Ovary (tissue), 9 donors: ENCODE measurements around the gene MRPL51. TPM values are rescaled to one million over a fixed set of nuclear protein-coding genes. Genes with fewer than 3 reads are reported as not detected.
A peak's percentile ranks its signal among the peaks of the same experiment; 100 is the strongest.

ENCODE experiments used
- DNase-seq, 5 donors: peaks; one replicate each; pipeline ENCODE4 v3.0.0-alpha.2; 2019 to 2020
- H3K27ac ChIP-seq, 2 donors: fragments of 200-600 bp; one replicate each; pipeline versions ENCODE4 v1.5.1 to v1.8.0; 2019 to 2022
- H3K27me3 ChIP-seq: fragments of 200-600 bp; one replicate; pipeline ENCODE4 v1.8.0; 2022
- H3K36me3 ChIP-seq: fragments of 200-600 bp; sonication (generic); one replicate; pipeline ENCODE4 v1.5.1; 2019
- H3K4me1 ChIP-seq: one replicate; pipeline ENCODE4 v1.8.1; 2013; ENCODE audit warnings: mild to moderate bottlenecking, moderate library complexity; ENCODE audit not compliant: insufficient read depth
- H3K4me3 ChIP-seq: fragments of 200-600 bp; sonication (generic); one replicate; pipeline ENCODE4 v1.5.1; 2017
- H3K9me3 ChIP-seq, 2 donors: fragments of 200-600 bp in 1 of 2; sonication (generic) in 1 of 2; one replicate each; pipeline versions ENCODE4 v1.5.1 to v1.8.1; 2013 to 2019; ENCODE audit warnings: mild to moderate bottlenecking in 1 of 2, moderate library complexity in 1 of 2
- EP300 ChIP-seq: sonication (generic); formaldehyde crosslinking; IDR thresholded peaks from one replicate; pipeline ENCODE4 v1.6.1; 2017; ENCODE audit warnings: antibody characterized with exemption
- POLR2A ChIP-seq: fragments of 450-650 bp; IDR thresholded peaks from one replicate; pipeline ENCODE4 v1.6.1; 2017; ENCODE audit warnings: antibody characterized with exemption, mild to moderate bottlenecking, moderate library complexity
- WGBS, 3 donors: extraction: QIAGEN DNeasy Blood & Tissue Kit in 1 of 3; methylation state at CpG; one replicate each; pipeline versions ENCODE4 v1.1.5 to v1.1.7; 2013 to 2017; 5-methylcytosine and 5-hydroxymethylcytosine counted together
- intact Hi-C, 4 donors: fragments of 100-400 bp; cut with DNase I; formaldehyde crosslinking; loops; one replicate each; pipeline versions ENCODE4 v1.11.0 to v1.15.1; 2022 to 2023
- polyA plus RNA-seq, 2 donors: library from polyadenylated mRNA; stranded (reverse); fragments of 200-250 nt in 1 of 2; fragments of 350-450 nt in 1 of 2; fragmentation: Illumina TruSeq in 1 of 2; extraction: RNeasy Lipid Tissue Mini Kit (QIAGEN cat#74804) in 1 of 2; gene quantifications; one replicate each; pipeline ENCODE4 v1.2.3, GENCODE V29; 2013 to 2014
- total RNA-seq, 7 donors: library from RNA; depleted of rRNA in 2 of 7; stranded (reverse); fragments of >200 nt in 2 of 7; fragmentation: NEBNext Ultra II Directional in 3 of 7; extraction: Animal tissue kit (Norgen Biotek cat#: 25700) in 3 of 7; gene quantifications; one replicate each; pipeline versions ENCODE4 v1.1.0 to v1.2.4, GENCODE V29; 2016 to 2023
- TF ChIP-seq, protein P1 (sequence below), 3 donors: fragments of 450-650 bp in 2 of 3; fragments of 200-600 bp in 1 of 3; IDR thresholded peaks; one replicate each; pipeline versions ENCODE4 v1.5.1 to v1.8.0; 2016 to 2022; ENCODE audit warnings: antibody characterized with exemption in 3 of 3, mild to moderate bottlenecking in 1 of 3
- donor health status: DM: no; HTN: no; CAD: no; lungs with moderate emphysema.
- donor health status: DM: no; HTN: no; CAD: no.
- donor health status: Bipolar disorder and iron deficiency.
- donor health status: DM: yes; HTN: yes; CAD: no.
- donor health status: DM: no; HTN: no; CAD: no.
- donor health status: DM: yes; HTN: yes; CAD: no.

Gene MRPL51
- total and polyA plus RNA-seq, 9 donors = 27.5 to 142 (median 108) TPM

- peak; percentile 47 to 64 (median 52) for DNase-seq
Measured at GRCh38 chr12:6452245-6452943, 40.7 kb downstream of the MRPL51 start.

GRCh38 chr12:6451348-6452244 lies 41.5 kb downstream of the MRPL51 start, which contains the start of gene TAPBPL:
TSS of gene TAPBPL (plus strand) at chr12:6452042. CDS start at chr12:6452249, 207 bp downstream.
- Histone ChIP-seq H3K4me1 (peaks cover 17% of the 10 kb centered on the region), H3K9me3 (no peaks in the 10 kb centered on the region), H3K27me3 (no peaks in the 10 kb centered on the region), H3K4me3 (peak within 1 kb of the TSS; percentile 59), H3K27ac (peak within 1 kb of the TSS; percentile 94), H3K36me3 (no peaks in the 10 kb centered on the region)
- WGBS, 3 donors = 0 to 1% (median 1%) methylated on average over 27 of the region's 27 CpGs
- peak; percentile 80 to 84 (median 83) for DNase-seq
- TF ChIP-seq, protein P1, sequence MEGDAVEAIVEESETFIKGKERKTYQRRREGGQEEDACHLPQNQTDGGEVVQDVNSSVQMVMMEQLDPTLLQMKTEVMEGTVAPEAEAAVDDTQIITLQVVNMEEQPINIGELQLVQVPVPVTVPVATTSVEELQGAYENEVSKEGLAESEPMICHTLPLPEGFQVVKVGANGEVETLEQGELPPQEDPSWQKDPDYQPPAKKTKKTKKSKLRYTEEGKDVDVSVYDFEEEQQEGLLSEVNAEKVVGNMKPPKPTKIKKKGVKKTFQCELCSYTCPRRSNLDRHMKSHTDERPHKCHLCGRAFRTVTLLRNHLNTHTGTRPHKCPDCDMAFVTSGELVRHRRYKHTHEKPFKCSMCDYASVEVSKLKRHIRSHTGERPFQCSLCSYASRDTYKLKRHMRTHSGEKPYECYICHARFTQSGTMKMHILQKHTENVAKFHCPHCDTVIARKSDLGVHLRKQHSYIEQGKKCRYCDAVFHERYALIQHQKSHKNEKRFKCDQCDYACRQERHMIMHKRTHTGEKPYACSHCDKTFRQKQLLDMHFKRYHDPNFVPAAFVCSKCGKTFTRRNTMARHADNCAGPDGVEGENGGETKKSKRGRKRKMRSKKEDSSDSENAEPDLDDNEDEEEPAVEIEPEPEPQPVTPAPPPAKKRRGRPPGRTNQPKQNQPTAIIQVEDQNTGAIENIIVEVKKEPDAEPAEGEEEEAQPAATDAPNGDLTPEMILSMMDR (IDR thresholded peaks at IDR 0.05) = peak in 1 of 3 donors; percentile 11
- TF ChIP-seq POLR2A (peak; percentile 40), EP300 (no peak)
- intact Hi-C loops = no loop called here

More at GRCh38 chr12:6452245-6452943, 40.7 kb downstream of the MRPL51 start:
- peak overlapping the region; percentile 59 for H3K4me3 ChIP-seq
- peaks cover 17% of the 10 kb centered on the region for H3K4me1 ChIP-seq
- no peaks in the 10 kb centered on the region for H3K27me3 ChIP-seq
- H3K9me3 ChIP-seq = no peaks in the 10 kb centered on the region
- intact Hi-C loops = no loop called here
- WGBS, 3 donors = 2 to 5% (median 3%) methylated on average over 9 of the region's 9 CpGs
- TF ChIP-seq, protein P1 (IDR thresholded peaks at IDR 0.05) = no peak
- TF ChIP-seq EP300 (no peak), POLR2A (no peak)
- peak overlapping the region; percentile 94 for H3K27ac ChIP-seq
- no peaks in the 10 kb centered on the region for H3K36me3 ChIP-seq

- intact Hi-C loops = no loop called here
- peak overlapping the region; percentile 94 for H3K27ac ChIP-seq
- WGBS, 3 donors = 2 to 3% (median 2%) methylated on average over 11 of the region's 11 CpGs
- peaks cover 17% of the 10 kb centered on the region for H3K4me1 ChIP-seq
- H3K36me3 ChIP-seq = no peaks in the 10 kb centered on the region
- peak overlapping the region; percentile 59 for H3K4me3 ChIP-seq
- DNase-seq = peak in 2 of 5 donors; percentile 47 to 67
- TF ChIP-seq EP300 = no peak
- TF ChIP-seq POLR2A = no peak
- TF ChIP-seq, protein P1 (IDR thresholded peaks at IDR 0.05) = no peak
- H3K9me3 ChIP-seq = no peaks in the 10 kb centered on the region
- H3K27me3 ChIP-seq = no peaks in the 10 kb centered on the region
Measured at GRCh38 chr12:6450869-6451347, 42.2 kb downstream of the MRPL51 start.

- TF ChIP-seq EP300 (no peak), POLR2A (no peak)
- Histone ChIP-seq H3K9me3 (no peaks in the 10 kb centered on the region), H3K36me3 (no peaks in the 10 kb centered on the region), H3K27ac (peak overlapping the region; percentile 94), H3K4me3 (peak overlapping the region; percentile 59), H3K27me3 (no peaks in the 10 kb centered on the region), H3K4me1 (peaks cover 17% of the 10 kb centered on the region)
- WGBS, 3 donors = 49 to 58% (median 50%) methylated on average over 16 of the region's 16 CpGs
- intact Hi-C loops = no loop called here
- no peak for DNase-seq
Measured at GRCh38 chr12:6450091-6450868, 42.8 kb downstream of the MRPL51 start.
